Spinal cord (tissue), 10 donors: ENCODE measurements around the gene CREBBP. TPM values are rescaled to one million over a fixed set of nuclear protein-coding genes. Genes with fewer than 3 reads are reported as not detected.

ENCODE experiments used
- DNase-seq, 6 donors: peaks; one replicate each; pipeline versions ENCODE4 v3.0.0 to v3.0.0-alpha.2; 2013 to 2015; ENCODE audit warnings: low spot score in 6 of 6, low read depth in 4 of 6
- H3K27ac ChIP-seq: one replicate; pipeline ENCODE4 v1.5.1; 2013; ENCODE audit warnings: low read depth, low read length, control low read depth
- H3K27me3 ChIP-seq: one replicate; pipeline ENCODE4 v1.6.1; 2013; ENCODE audit warnings: low read length; ENCODE audit not compliant: control insufficient read depth, insufficient read depth
- H3K36me3 ChIP-seq: one replicate; pipeline ENCODE4 v1.6.1; 2013; ENCODE audit warnings: low read length; ENCODE audit not compliant: control insufficient read depth, insufficient read depth
- H3K4me1 ChIP-seq: one replicate; pipeline ENCODE4 v1.6.1; 2013; ENCODE audit warnings: low read length; ENCODE audit not compliant: control insufficient read depth, insufficient read depth
- H3K4me3 ChIP-seq: one replicate; pipeline ENCODE4 v1.5.1; 2013; ENCODE audit warnings: low read depth, low read length, control low read depth
- H3K9me3 ChIP-seq: one replicate; pipeline ENCODE4 v1.6.1; 2013; ENCODE audit warnings: low read length; ENCODE audit not compliant: control insufficient read depth, insufficient read depth
- WGBS: methylation state at CpG from one replicate; pipeline ENCODE4 v1.1.5; 2013; ENCODE audit warnings: missing lambda C conversion rate; ENCODE audit not compliant: insufficient coverage; 5-methylcytosine and 5-hydroxymethylcytosine counted together
- polyA plus RNA-seq, 2 donors: library from polyadenylated mRNA; unstranded; fragments of 120-200 nt; gene quantifications; one replicate each; pipeline ENCODE4 v1.2.1, GENCODE V29; 2013; ENCODE audit not compliant: insufficient read length in 2 of 2
- total RNA-seq, 2 donors: library from RNA; depleted of rRNA in 1 of 2; stranded (reverse); fragments of 120-200 nt in 1 of 2; fragments of >200 nt in 1 of 2; gene quantifications; one replicate each; pipeline versions ENCODE4 v1.2.3 to v1.2.4, GENCODE V29; 2013 to 2014
- donor health status: healthy.

CREBBP gene
- total and polyA plus RNA-seq, 4 donors = 41.5 to 64.3 (median 61.4) TPM

GRCh38 chr16:3751878-3752277 is 128.6 kb downstream of the CREBBP start:
- H3K36me3 ChIP-seq = peaks cover 38% of the 10 kb centered on the region
- WGBS = no CpG with 5 or more reads among the region's 8 CpGs
- no peaks in the 10 kb centered on the region for H3K4me1 ChIP-seq
- DNase-seq = no peak
- H3K4me3 ChIP-seq = no peak overlapping the region
- H3K27me3 ChIP-seq = no peaks in the 10 kb centered on the region
- H3K27ac ChIP-seq = no peak overlapping the region
- no peaks in the 10 kb centered on the region for H3K9me3 ChIP-seq

- Histone ChIP-seq H3K4me3 (no peak overlapping the region), H3K4me1 (no peaks in the 10 kb centered on the region), H3K27ac (no peak overlapping the region), H3K36me3 (peaks cover 69% of the 10 kb centered on the region), H3K27me3 (no peaks in the 10 kb centered on the region), H3K9me3 (no peaks in the 10 kb centered on the region)
- 88% methylated on average over 5 of the region's 5 CpGs for WGBS
- DNase-seq = no peak
Observed at GRCh38 chr16:3748307-3748706, 132.2 kb downstream of the CREBBP start.

- no peaks in the 10 kb centered on the region for H3K27me3 ChIP-seq
- no peaks in the 10 kb centered on the region for H3K4me1 ChIP-seq
- H3K27ac ChIP-seq = no peak overlapping the region
- no peaks in the 10 kb centered on the region for H3K9me3 ChIP-seq
- 67% methylated on average over 10 of the region's 13 CpGs for WGBS
- no peak for DNase-seq
- no peak overlapping the region for H3K4me3 ChIP-seq
- peaks cover 79% of the 10 kb centered on the region for H3K36me3 ChIP-seq
Observed at GRCh38 chr16:3745751-3746355, 134.7 kb downstream of the CREBBP start.

GRCh38 chr16:3744018-3744417 is 136.5 kb downstream of the CREBBP start:
- 93% methylated on average over 4 of the region's 7 CpGs for WGBS
- Histone ChIP-seq H3K9me3 (no peaks in the 10 kb centered on the region), H3K36me3 (peaks cover 91% of the 10 kb centered on the region), H3K27ac (no peak overlapping the region), H3K27me3 (no peaks in the 10 kb centered on the region), H3K4me1 (no peaks in the 10 kb centered on the region), H3K4me3 (no peak overlapping the region)
- no peak for DNase-seq

DNA sequence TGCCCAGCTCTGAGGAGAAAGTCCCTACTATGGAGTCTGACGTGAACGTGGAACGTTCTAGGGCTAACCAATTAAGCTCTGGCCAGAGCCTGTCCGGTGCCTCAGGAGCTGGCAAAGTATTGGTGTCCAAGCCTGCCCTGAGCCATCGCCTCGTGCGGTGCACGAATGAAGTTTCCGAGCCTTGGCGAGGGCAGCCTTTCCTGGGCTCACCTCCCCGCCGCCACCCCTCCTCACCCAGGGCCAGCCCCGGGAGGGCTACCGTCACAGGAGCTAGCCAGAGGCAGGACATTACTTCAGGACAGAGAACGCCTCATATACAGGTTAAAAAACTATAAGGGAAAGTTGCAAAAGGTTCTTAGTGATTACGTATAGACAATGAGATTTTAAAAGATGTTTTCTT is 139.6 kb downstream of the CREBBP start:
- no peak for DNase-seq
- 97% methylated on average over 6 of the region's 16 CpGs for WGBS
- Histone ChIP-seq H3K4me1 (no peaks in the 10 kb centered on the region), H3K4me3 (no peak overlapping the region), H3K27ac (no peak overlapping the region), H3K27me3 (no peaks in the 10 kb centered on the region), H3K36me3 (peaks cover 90% of the 10 kb centered on the region), H3K9me3 (no peaks in the 10 kb centered on the region)

GRCh38 chr16:3740186-3740585 is 140.3 kb downstream of the CREBBP start:
- Histone ChIP-seq H3K36me3 (peaks cover 92% of the 10 kb centered on the region), H3K4me3 (no peak overlapping the region), H3K4me1 (no peaks in the 10 kb centered on the region), H3K27ac (no peak overlapping the region), H3K9me3 (no peaks in the 10 kb centered on the region), H3K27me3 (no peaks in the 10 kb centered on the region)
- 96% methylated on average over 14 of the region's 14 CpGs for WGBS
- no peak for DNase-seq

GRCh38 chr16:3739636-3740035 is 140.9 kb downstream of the CREBBP start:
- peaks cover 93% of the 10 kb centered on the region for H3K36me3 ChIP-seq
- H3K4me3 ChIP-seq = no peak overlapping the region
- no peaks in the 10 kb centered on the region for H3K27me3 ChIP-seq
- H3K4me1 ChIP-seq = no peaks in the 10 kb centered on the region
- WGBS = 94% methylated on average over 6 of the region's 9 CpGs
- DNase-seq = no peak
- H3K27ac ChIP-seq = no peak overlapping the region
- no peaks in the 10 kb centered on the region for H3K9me3 ChIP-seq

DNA sequence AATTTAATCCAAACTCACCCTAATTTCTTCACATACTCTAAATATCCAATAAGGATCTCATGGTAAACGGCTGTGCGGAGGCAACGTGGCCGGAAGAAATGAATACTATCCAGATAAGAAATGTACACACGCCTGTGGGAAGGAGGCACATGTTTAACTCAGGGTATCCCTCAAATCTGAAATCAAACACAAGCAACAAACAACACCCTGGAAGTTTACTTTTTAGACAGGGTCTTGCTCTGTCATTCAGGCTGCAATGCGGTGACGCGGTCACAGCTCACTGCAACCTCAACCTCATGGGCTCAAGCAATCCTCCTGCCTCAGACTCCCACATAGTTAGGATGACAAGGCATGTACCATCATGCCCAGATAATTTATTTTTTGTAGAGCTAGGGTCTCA is 142.0 kb downstream of the CREBBP start:
- Histone ChIP-seq H3K4me1 (no peaks in the 10 kb centered on the region), H3K4me3 (no peak overlapping the region), H3K27ac (no peak overlapping the region), H3K9me3 (no peaks in the 10 kb centered on the region), H3K36me3 (peaks cover 93% of the 10 kb centered on the region), H3K27me3 (no peaks in the 10 kb centered on the region)
- 100% methylated on average over 1 of the region's 8 CpGs for WGBS
- DNase-seq = no peak

- Histone ChIP-seq H3K9me3 (no peaks in the 10 kb centered on the region), H3K27ac (no peak overlapping the region), H3K4me3 (no peak overlapping the region), H3K4me1 (no peaks in the 10 kb centered on the region), H3K36me3 (peaks cover 91% of the 10 kb centered on the region), H3K27me3 (no peaks in the 10 kb centered on the region)
- no peak for DNase-seq
- no CpG with 5 or more reads among the region's 5 CpGs for WGBS
Observed at GRCh38 chr16:3738128-3738527, 142.4 kb downstream of the CREBBP start.

DNA sequence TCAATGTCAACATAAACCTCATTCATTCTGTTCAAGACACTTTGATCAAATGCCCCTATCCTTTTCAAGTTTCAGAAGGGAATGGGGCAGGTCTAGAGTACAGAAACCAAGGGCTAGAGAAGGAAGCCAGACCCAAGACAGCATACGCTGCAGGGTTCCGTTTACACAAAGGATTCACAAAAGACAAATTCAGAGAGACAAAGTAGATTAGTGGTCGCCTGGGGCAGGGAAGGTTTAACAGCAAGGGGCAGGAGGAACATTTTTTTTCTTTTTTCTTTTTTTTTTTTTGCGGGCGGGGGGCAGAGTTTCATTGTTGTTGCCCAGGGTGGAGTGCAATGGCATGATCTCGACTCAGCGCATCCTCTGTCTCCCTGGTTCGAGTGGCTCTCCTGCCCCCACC is 143.3 kb downstream of the CREBBP start:
- Histone ChIP-seq H3K9me3 (no peaks in the 10 kb centered on the region), H3K27ac (no peak overlapping the region), H3K4me3 (no peak overlapping the region), H3K4me1 (no peaks in the 10 kb centered on the region), H3K36me3 (peaks cover 93% of the 10 kb centered on the region), H3K27me3 (no peaks in the 10 kb centered on the region)
- DNase-seq = no peak
- WGBS = 85% methylated on average over 3 of the region's 8 CpGs
